ENCODE measurements around the gene MALL. TPM values are rescaled to one million over a fixed set of nuclear protein-coding genes. Genes with fewer than 3 reads are reported as not detected.
"Not testable (repeated sequence)": the region's sequence is repeated elsewhere in the genome, so short reads cannot be mapped to it uniquely, and the experiment has no call there.

The MALL gene
- polyA plus RNA-seq, 2 donors = 235 to 264 TPM

DNA sequence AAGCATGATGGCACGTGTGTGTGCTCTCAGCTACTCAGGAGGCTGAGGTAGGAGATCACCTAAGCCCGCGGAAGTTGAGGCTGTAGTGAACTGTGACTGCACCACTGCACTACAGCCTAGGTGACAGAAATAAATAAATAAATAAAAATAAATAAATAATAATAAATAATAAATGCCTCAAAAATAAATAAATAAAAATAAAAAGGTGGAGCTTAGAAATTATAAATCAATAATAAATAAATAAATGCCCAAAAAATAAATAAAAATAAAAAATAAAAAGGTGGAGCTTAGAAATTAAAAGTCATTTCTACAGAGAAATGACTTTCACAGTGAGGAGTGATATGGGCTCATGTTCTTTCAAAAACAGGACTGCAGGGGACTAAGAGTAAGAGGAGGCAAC lies 6.0 kb upstream of the MALL start:
- no peaks in the 10 kb centered on the region for H3K9me3 ChIP-seq (ENCODE audit: control insufficient read depth in 2 of 2, insufficient read depth in 1 of 2, low read depth in 1 of 2, low read length in 1 of 2)
- H3K36me3 ChIP-seq (ENCODE audit: control insufficient read depth in 2 of 2, insufficient read depth in 2 of 2, low read length in 1 of 2) = no peaks in the 10 kb centered on the region
- H3K4me3 ChIP-seq (ENCODE audit: low read depth in 1 of 2, low read length in 2 of 2) = no peak overlapping the region
- peaks cover 1 to 2% of the 10 kb centered on the region in 2 donors for H3K4me1 ChIP-seq (ENCODE audit: control insufficient read depth in 2 of 2, insufficient read depth in 2 of 2, low read length in 1 of 2)
- no peaks in the 10 kb centered on the region for H3K27me3 ChIP-seq (ENCODE audit: control insufficient read depth in 1 of 2, insufficient read depth in 2 of 2, low read length in 2 of 2)
- 93% methylated on average over 3 of the region's 3 CpGs for WGBS, 2 donors
- H3K27ac ChIP-seq (ENCODE audit: low read depth in 2 of 2, low read length in 1 of 2) = no peak overlapping the region

GRCh38 chr2:110121052-110121334 lies 5.4 kb upstream of the MALL start:
- H3K4me3 ChIP-seq (ENCODE audit: low read depth in 1 of 2, low read length in 2 of 2) = no peak overlapping the region
- H3K4me1 ChIP-seq (ENCODE audit: control insufficient read depth in 2 of 2, insufficient read depth in 2 of 2, low read length in 1 of 2) = peaks cover 5 to 6% of the 10 kb centered on the region in 2 donors
- no peaks in the 10 kb centered on the region for H3K36me3 ChIP-seq (ENCODE audit: control insufficient read depth in 2 of 2, insufficient read depth in 2 of 2, low read length in 1 of 2)
- peak overlapping the region; percentile 72 to 90 for H3K27ac ChIP-seq (ENCODE audit: low read depth in 2 of 2, low read length in 1 of 2)
- H3K9me3 ChIP-seq (ENCODE audit: control insufficient read depth in 2 of 2, insufficient read depth in 1 of 2, low read depth in 1 of 2, low read length in 1 of 2) = no peaks in the 10 kb centered on the region
- WGBS, 2 donors = 61 to 77% methylated on average over 2 of the region's 2 CpGs
- H3K27me3 ChIP-seq (ENCODE audit: control insufficient read depth in 1 of 2, insufficient read depth in 2 of 2, low read length in 2 of 2) = no peaks in the 10 kb centered on the region

GRCh38 chr2:110120171-110121051 lies 4.8 kb upstream of the MALL start:
- Histone ChIP-seq H3K27me3 (ENCODE audit: control insufficient read depth in 1 of 2, insufficient read depth in 2 of 2, low read length in 2 of 2) (no peaks in the 10 kb centered on the region), H3K36me3 (ENCODE audit: control insufficient read depth in 2 of 2, insufficient read depth in 2 of 2, low read length in 1 of 2) (no peaks in the 10 kb centered on the region), H3K4me3 (ENCODE audit: low read depth in 1 of 2, low read length in 2 of 2) (no peak overlapping the region), H3K9me3 (ENCODE audit: control insufficient read depth in 2 of 2, insufficient read depth in 1 of 2, low read depth in 1 of 2, low read length in 1 of 2) (peaks cover 0 to under 1% of the 10 kb centered on the region in 2 donors), H3K4me1 (ENCODE audit: control insufficient read depth in 2 of 2, insufficient read depth in 2 of 2, low read length in 1 of 2) (peaks cover 6% of the 10 kb centered on the region in 2 donors), H3K27ac (ENCODE audit: low read depth in 2 of 2, low read length in 1 of 2) (peak overlapping the region; percentile 72 to 90)
- WGBS, 2 donors = 60 to 62% methylated on average over 11 of the region's 11 CpGs

GRCh38 chr2:110116033-110116710 lies 550 bp upstream of the MALL start:
- H3K36me3 ChIP-seq (ENCODE audit: control insufficient read depth in 2 of 2, insufficient read depth in 2 of 2, low read length in 1 of 2) = no peaks in the 10 kb centered on the region
- H3K27me3 ChIP-seq (ENCODE audit: control insufficient read depth in 1 of 2, insufficient read depth in 2 of 2, low read length in 2 of 2) = no peaks in the 10 kb centered on the region
- H3K4me1 ChIP-seq (ENCODE audit: control insufficient read depth in 2 of 2, insufficient read depth in 2 of 2, low read length in 1 of 2) = peaks cover 5 to 6% of the 10 kb centered on the region in 2 donors
- peak overlapping the region; percentile 66 to 79 for H3K4me3 ChIP-seq (ENCODE audit: low read depth in 1 of 2, low read length in 2 of 2)
- peak overlapping the region; percentile 71 to 88 for H3K27ac ChIP-seq (ENCODE audit: low read depth in 2 of 2, low read length in 1 of 2)
- H3K9me3 ChIP-seq (ENCODE audit: control insufficient read depth in 2 of 2, insufficient read depth in 1 of 2, low read depth in 1 of 2, low read length in 1 of 2) = peaks cover 0 to 2% of the 10 kb centered on the region in 2 donors
- 16 to 18% methylated on average over 8 of the region's 8 CpGs for WGBS, 2 donors

DNA sequence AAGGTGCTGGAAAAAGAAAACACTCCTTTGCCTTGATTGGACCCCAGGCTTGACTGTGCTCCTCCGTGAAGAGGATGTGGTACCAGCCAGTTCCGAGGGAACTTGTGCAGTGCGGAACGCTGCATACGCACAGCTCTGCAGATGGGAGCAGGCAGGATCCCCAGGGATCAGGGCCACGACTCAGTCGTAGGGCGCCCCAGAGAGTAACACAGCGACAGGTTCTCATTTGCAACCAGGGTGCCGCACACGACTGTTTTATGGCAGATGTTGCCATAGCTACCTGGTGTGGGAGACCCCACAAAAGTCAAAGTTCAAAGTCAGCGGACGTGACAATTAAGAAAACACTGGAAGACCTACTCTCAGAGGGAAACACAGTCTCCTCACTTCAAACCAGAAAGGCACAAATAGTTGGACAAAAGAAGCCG lies 779 bp downstream of the MALL start:
- peak overlapping the region; percentile 88 to 89 for H3K27ac ChIP-seq (ENCODE audit: low read depth in 2 of 2, low read length in 1 of 2)
- H3K9me3 ChIP-seq (ENCODE audit: control insufficient read depth in 2 of 2, insufficient read depth in 1 of 2, low read depth in 1 of 2, low read length in 1 of 2) = peaks cover 0 to 2% of the 10 kb centered on the region in 2 donors
- WGBS, 2 donors = 61 to 62% methylated on average over 14 of the region's 14 CpGs
- no peaks in the 10 kb centered on the region for H3K36me3 ChIP-seq (ENCODE audit: control insufficient read depth in 2 of 2, insufficient read depth in 2 of 2, low read length in 1 of 2)
- H3K27me3 ChIP-seq (ENCODE audit: control insufficient read depth in 1 of 2, insufficient read depth in 2 of 2, low read length in 2 of 2) = no peaks in the 10 kb centered on the region
- H3K4me3 ChIP-seq (ENCODE audit: low read depth in 1 of 2, low read length in 2 of 2) = peak overlapping the region; percentile 66 to 79
- H3K4me1 ChIP-seq (ENCODE audit: control insufficient read depth in 2 of 2, insufficient read depth in 2 of 2, low read length in 1 of 2) = peaks cover 5 to 6% of the 10 kb centered on the region in 2 donors

DNA sequence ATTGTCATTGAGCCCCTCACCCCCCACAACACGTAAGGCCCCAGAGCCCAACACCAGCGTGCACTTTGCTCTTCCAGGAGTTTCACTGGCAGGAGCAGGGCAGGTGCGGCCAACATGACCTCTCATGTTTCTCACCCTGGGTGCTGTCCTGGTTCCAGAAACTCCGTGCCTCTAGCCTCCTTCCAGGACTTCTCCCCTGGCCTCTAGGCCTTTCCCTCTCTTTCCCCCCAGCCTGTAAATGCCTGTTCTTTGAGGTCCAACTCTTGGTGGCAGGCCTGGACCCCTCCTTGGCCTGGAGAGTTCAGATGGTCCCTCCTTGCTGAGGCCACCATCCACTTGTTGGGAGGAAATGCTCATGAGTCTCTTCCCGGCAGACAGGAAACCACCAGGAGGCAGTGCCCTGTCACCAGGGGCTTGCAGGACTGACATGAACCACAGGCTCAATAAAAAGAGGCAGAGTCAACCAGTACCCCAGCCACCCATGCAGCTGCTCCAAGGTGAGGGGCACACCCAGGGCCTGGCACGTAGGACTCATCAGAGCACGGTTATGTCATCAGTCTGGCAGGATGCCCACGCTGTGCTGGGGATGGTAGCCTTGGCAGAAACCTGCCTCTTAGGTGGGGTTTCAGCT lies 1.5 kb downstream of the MALL start:
- no peaks in the 10 kb centered on the region for H3K36me3 ChIP-seq (ENCODE audit: control insufficient read depth in 2 of 2, insufficient read depth in 2 of 2, low read length in 1 of 2)
- H3K27me3 ChIP-seq (ENCODE audit: control insufficient read depth in 1 of 2, insufficient read depth in 2 of 2, low read length in 2 of 2) = no peaks in the 10 kb centered on the region
- H3K4me1 ChIP-seq (ENCODE audit: control insufficient read depth in 2 of 2, insufficient read depth in 2 of 2, low read length in 1 of 2) = peaks cover 5 to 6% of the 10 kb centered on the region in 2 donors
- 44% methylated on average over 8 of the region's 8 CpGs for WGBS, 2 donors
- peaks cover 0 to 2% of the 10 kb centered on the region in 2 donors for H3K9me3 ChIP-seq (ENCODE audit: control insufficient read depth in 2 of 2, insufficient read depth in 1 of 2, low read depth in 1 of 2, low read length in 1 of 2)
- peak overlapping the region; percentile 66 to 79 for H3K4me3 ChIP-seq (ENCODE audit: low read depth in 1 of 2, low read length in 2 of 2)
- peak overlapping the region; percentile 88 to 89 for H3K27ac ChIP-seq (ENCODE audit: low read depth in 2 of 2, low read length in 1 of 2)

DNA sequence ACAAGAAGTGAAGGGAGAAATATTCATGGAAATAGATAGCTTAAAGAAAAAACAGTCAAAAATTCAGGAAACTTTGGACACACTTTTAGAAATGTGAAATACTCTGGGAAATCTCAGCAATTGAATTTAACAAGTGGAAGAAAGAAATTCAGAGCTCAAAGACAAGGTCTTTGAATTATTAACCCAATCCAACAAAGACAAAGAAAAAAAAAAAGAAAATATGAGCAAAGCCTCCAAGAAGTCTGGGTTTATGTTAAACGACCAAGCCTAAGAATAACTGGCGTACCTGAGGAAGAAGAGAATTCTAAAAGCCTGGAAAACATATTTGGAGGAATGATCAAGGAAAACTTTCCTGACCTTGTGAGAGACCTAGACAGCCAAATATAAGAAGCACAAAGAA lies 7.3 kb downstream of the MALL start:
- not testable (repeated sequence) for H3K27ac ChIP-seq (ENCODE audit: low read depth in 2 of 2, low read length in 1 of 2); H3K36me3 ChIP-seq (ENCODE audit: control insufficient read depth in 2 of 2, insufficient read depth in 2 of 2, low read length in 1 of 2); H3K27me3 ChIP-seq (ENCODE audit: control insufficient read depth in 1 of 2, insufficient read depth in 2 of 2, low read length in 2 of 2); H3K9me3 ChIP-seq (ENCODE audit: control insufficient read depth in 2 of 2, insufficient read depth in 1 of 2, low read depth in 1 of 2, low read length in 1 of 2)
- Histone ChIP-seq H3K4me3 (ENCODE audit: low read depth in 1 of 2, low read length in 2 of 2) (peak overlapping the region in 1 of 2 donors; percentile 11), H3K4me1 (ENCODE audit: control insufficient read depth in 2 of 2, insufficient read depth in 2 of 2, low read length in 1 of 2) (peaks cover 0 to 16% of the 10 kb centered on the region in 2 donors)
- 82 to 92% methylated on average over 2 of the region's 2 CpGs for WGBS, 2 donors

DNA sequence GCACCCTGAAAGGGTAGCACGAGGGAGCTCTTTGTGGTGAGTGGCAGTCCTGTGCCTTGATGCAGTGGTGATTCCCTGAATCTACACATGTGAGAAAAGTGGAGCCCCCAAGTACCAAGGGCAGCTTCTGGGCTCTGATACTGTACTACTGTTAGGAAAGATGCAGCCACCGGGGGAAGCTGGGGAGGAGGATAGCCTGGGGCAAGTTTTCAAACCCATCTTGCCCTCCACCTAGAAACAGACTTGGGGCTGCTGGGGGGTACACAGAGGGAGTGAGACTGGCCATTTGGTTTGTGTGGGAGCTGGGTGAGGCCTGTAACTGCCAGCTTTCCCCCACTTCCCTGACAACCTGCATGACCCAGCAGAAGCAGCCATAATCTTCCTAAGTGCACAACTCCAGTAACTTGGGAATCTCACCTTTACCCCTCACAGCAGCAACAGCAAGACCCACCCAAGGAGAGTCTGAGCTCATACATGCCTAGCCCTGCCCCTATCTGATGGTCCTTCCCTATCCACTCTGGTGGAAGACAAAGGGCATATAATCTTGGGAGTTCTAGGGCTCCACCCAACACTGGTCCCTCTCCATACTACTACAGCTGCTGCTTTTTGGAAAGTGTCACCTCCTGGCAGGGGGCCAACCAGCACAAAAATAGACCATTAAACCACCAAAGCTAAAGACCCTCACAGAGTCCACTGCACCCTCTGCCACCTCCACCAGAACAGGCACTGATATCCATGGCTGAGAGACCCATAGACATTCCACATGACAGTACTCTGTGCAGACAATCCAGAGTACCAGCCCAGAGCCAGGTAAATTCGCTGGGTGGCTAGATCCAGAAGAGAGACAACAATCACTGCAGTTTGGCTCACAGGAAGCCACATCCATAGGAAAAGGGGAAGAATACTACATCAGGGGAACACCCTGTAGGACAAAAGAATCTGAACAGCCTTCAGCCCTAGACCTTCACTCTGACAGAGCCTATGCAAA lies 8.2 kb downstream of the MALL start:
- Histone ChIP-seq H3K27me3 (ENCODE audit: control insufficient read depth in 1 of 2, insufficient read depth in 2 of 2, low read length in 2 of 2) (no peaks in the 10 kb centered on the region), H3K27ac (ENCODE audit: low read depth in 2 of 2, low read length in 1 of 2) (peak overlapping the region; percentile 62 to 86), H3K36me3 (ENCODE audit: control insufficient read depth in 2 of 2, insufficient read depth in 2 of 2, low read length in 1 of 2) (peaks cover 0 to 2% of the 10 kb centered on the region in 2 donors), H3K9me3 (ENCODE audit: control insufficient read depth in 2 of 2, insufficient read depth in 1 of 2, low read depth in 1 of 2, low read length in 1 of 2) (no peaks in the 10 kb centered on the region), H3K4me3 (ENCODE audit: low read depth in 1 of 2, low read length in 2 of 2) (peak overlapping the region; percentile 11 to 22), H3K4me1 (ENCODE audit: control insufficient read depth in 2 of 2, insufficient read depth in 2 of 2, low read length in 1 of 2) (peaks cover 2 to 22% of the 10 kb centered on the region in 2 donors)
- 76 to 79% methylated on average over 3 of the region's 3 CpGs for WGBS, 2 donors

- Histone ChIP-seq H3K9me3 (ENCODE audit: control insufficient read depth in 2 of 2, insufficient read depth in 1 of 2, low read depth in 1 of 2, low read length in 1 of 2) (no peaks in the 10 kb centered on the region), H3K27ac (ENCODE audit: low read depth in 2 of 2, low read length in 1 of 2) (peak overlapping the region; percentile 62 to 86), H3K36me3 (ENCODE audit: control insufficient read depth in 2 of 2, insufficient read depth in 2 of 2, low read length in 1 of 2) (peaks cover 0 to 2% of the 10 kb centered on the region in 2 donors), H3K4me3 (ENCODE audit: low read depth in 1 of 2, low read length in 2 of 2) (no peak overlapping the region), H3K27me3 (ENCODE audit: control insufficient read depth in 1 of 2, insufficient read depth in 2 of 2, low read length in 2 of 2) (no peaks in the 10 kb centered on the region), H3K4me1 (ENCODE audit: control insufficient read depth in 2 of 2, insufficient read depth in 2 of 2, low read length in 1 of 2) (peaks cover 3 to 27% of the 10 kb centered on the region in 2 donors)
- WGBS, 2 donors = 36 to 50% methylated on average over 6 of the region's 6 CpGs
Measured at GRCh38 chr2:110106642-110107041, 9.0 kb downstream of the MALL start.
